HG03108 (cell line): Measurements from ENCODE around the gene BBIP1.

ENCODE experiments used
- ATAC-seq: cut with Tn5 transposase; IDR thresholded peaks from one replicate; pipeline ENCODE4 v1.9.1; 2021; ENCODE audit warnings: moderate library complexity; ENCODE audit not compliant: unreplicated experiment

BBIP1 gene

GRCh38 chr10:110863956-110864355 lies 55.0 kb downstream of the BBIP1 start:
- ATAC-seq = no peak

GRCh38 chr10:110863361-110863760 lies 55.6 kb downstream of the BBIP1 start:
- ATAC-seq = no peak

- no peak for ATAC-seq
Observed at GRCh38 chr10:110862961-110863360, 56.0 kb downstream of the BBIP1 start.

- ATAC-seq = no peak
Observed at GRCh38 chr10:110861930-110862649, 56.9 kb downstream of the BBIP1 start.

GRCh38 chr10:110861476-110861875 lies 57.5 kb downstream of the BBIP1 start:
- ATAC-seq = no peak

- ATAC-seq = peak; percentile 45
Observed at GRCh38 chr10:110860576-110861241, 58.3 kb downstream of the BBIP1 start.

- no peak for ATAC-seq
Observed at GRCh38 chr10:110859973-110860376, 59.0 kb downstream of the BBIP1 start.

- no peak for ATAC-seq
Observed at GRCh38 chr10:110859206-110859972, 59.6 kb downstream of the BBIP1 start.

- no peak for ATAC-seq
Observed at GRCh38 chr10:110858297-110858934, 60.6 kb downstream of the BBIP1 start.

GRCh38 chr10:110857265-110858171 lies 61.5 kb downstream of the BBIP1 start:
- no peak for ATAC-seq

GRCh38 chr10:110853921-110854605 lies 64.9 kb downstream of the BBIP1 start:
- no peak for ATAC-seq

- no peak for ATAC-seq
Observed at GRCh38 chr10:110852947-110853346, 66.0 kb downstream of the BBIP1 start.

- no peak for ATAC-seq
Observed at GRCh38 chr10:110852255-110852896, 66.6 kb downstream of the BBIP1 start.

- no peak for ATAC-seq
Observed at GRCh38 chr10:110851020-110851612, 67.9 kb downstream of the BBIP1 start.

- ATAC-seq = no peak
Observed at GRCh38 chr10:110850099-110850498, 68.9 kb downstream of the BBIP1 start.
